K562 (cell line): ENCODE data around the gene FUCA1. TPM values are rescaled to one million over a fixed set of nuclear protein-coding genes. Genes with fewer than 3 reads are reported as not detected.
A peak's percentile ranks its signal among the peaks of the same experiment; 100 is the strongest.

Experiments
- CBX2 ChIP-seq: fragments of 200-600 bp; sonication (generic); IDR thresholded peaks from one replicate; pipeline ENCODE4 v1.6.1; 2012; ENCODE audit warnings: mild to moderate bottlenecking, low read length, inconsistent platforms; ENCODE audit not compliant: insufficient read depth, poor library complexity, severe bottlenecking
- HBP1 ChIP-seq: fragments of 450-650 bp; formaldehyde crosslinking; IDR thresholded peaks from 2 replicates; pipeline ENCODE4 v1.4.0; 2022; ENCODE audit warnings: missing genetic modification characterization
- MTF1 ChIP-seq: fragments of 250-450 bp; sonication (Bioruptor Pico); IDR thresholded peaks from 2 replicates; pipeline ENCODE4 v1.9.0; 2021; ENCODE audit warnings: moderate library complexity, mild to moderate bottlenecking, inconsistent platforms, borderline replicate concordance
- NCOA6 ChIP-seq: fragments of 450-650 bp; IDR thresholded peaks from 2 replicates; pipeline ENCODE4 v1.6.1; 2017; ENCODE audit warnings: mild to moderate bottlenecking
- NFATC3 ChIP-seq: fragments of 450-650 bp; IDR thresholded peaks from 2 replicates; pipeline ENCODE4 v1.6.1; 2017; ENCODE audit warnings: mild to moderate bottlenecking
- NR4A1 ChIP-seq, 2 experiments: fragments of 250-450 bp in 1 of 2; fragments of 450-650 bp in 1 of 2; sonication (Bioruptor Pico) in 1 of 2; IDR thresholded peaks; 2 replicates each; pipeline versions ENCODE4 v1.4.0 to v1.6.1; 2016 to 2020; ENCODE audit warnings: mild to moderate bottlenecking in 2 of 2, missing compliant biosample characterization in 1 of 2, missing genetic modification characterization in 1 of 2, moderate library complexity in 1 of 2
- SMARCA5 ChIP-seq: fragments of 450-650 bp; IDR thresholded peaks from 2 replicates; pipeline ENCODE4 v1.6.1; 2016
- TFE3 ChIP-seq: fragments of 450-650 bp; formaldehyde crosslinking; IDR thresholded peaks from 2 replicates; pipeline ENCODE4 v1.4.0; 2020; ENCODE audit warnings: mild to moderate bottlenecking, mixed read lengths
- ZFP91 ChIP-seq: sonication (generic); formaldehyde crosslinking; IDR thresholded peaks from 2 replicates; pipeline ENCODE4 v1.8.0; 2022; ENCODE audit warnings: mild to moderate bottlenecking, missing genetic modification reagents
- ZNF354B ChIP-seq: fragments of 250-450 bp; sonication (Bioruptor Pico); IDR thresholded peaks from 2 replicates; pipeline ENCODE4 v1.4.0; 2020
- ZNF586 ChIP-seq: fragments of 450-650 bp; formaldehyde crosslinking; conservative IDR thresholded peaks from 2 replicates; pipeline ENCODE4 v1.4.0; 2020; ENCODE audit warnings: mild to moderate bottlenecking, moderate library complexity
- ZNF589 ChIP-seq: fragments of 200-800 bp; sonication (Bioruptor generic); IDR thresholded peaks from 2 replicates; pipeline ENCODE4 v1.6.1; 2016; ENCODE audit warnings: low read depth, missing genetic modification characterization, missing compliant biosample characterization
- polyA plus RNA-seq, 8 experiments: library from polyadenylated mRNA; depleted of rRNA in 4 of 8; stranded (reverse) in 5 of 8; unstranded in 3 of 8; fragments of >200 nt; fragmentation: Nextera tagmentation in 2 of 8; fragmentation: Illumina TruSeq in 1 of 8; extraction: Ambion mirVana in 2 of 8; extraction: Trizol in 1 of 8; gene quantifications; 2 replicates each; pipeline versions ENCODE4 v1.2.1 to v1.2.3, GENCODE V29; 2011 to 2014; ENCODE audit warnings: inconsistent platforms in 1 of 8, missing spikeins in 1 of 8
- total RNA-seq, 7 experiments: library from RNA; depleted of rRNA in 6 of 7; stranded (reverse); fragments of >200 nt in 6 of 7; fragmentation: Illumina TruSeq in 2 of 7; extraction: Trizol in 2 of 7; gene quantifications; 2 replicates each; pipeline versions ENCODE4 v1.2.1 to v1.2.3, GENCODE V29; 2011 to 2021; ENCODE audit warnings: low replicate concordance in 1 of 7
- TF ChIP-seq, protein P1 (sequence below): sonication (generic); formaldehyde crosslinking; IDR thresholded peaks from 2 replicates; pipeline ENCODE4 v1.8.0; 2022; ENCODE audit warnings: mild to moderate bottlenecking, missing genetic modification reagents
- TF ChIP-seq, protein P2 (sequence below): fragments of 450-650 bp; formaldehyde crosslinking; IDR thresholded peaks from 2 replicates; pipeline ENCODE4 v1.4.0; 2022; ENCODE audit warnings: missing genetic modification characterization
- TF ChIP-seq, protein P3 (sequence below): sonication (generic); formaldehyde crosslinking; IDR thresholded peaks from 2 replicates; pipeline ENCODE4 v1.8.1; 2023; ENCODE audit warnings: missing genetic modification reagents, mild to moderate bottlenecking, borderline replicate concordance

FUCA1 gene
- total and polyA plus RNA-seq, 9 of the 15 experiments (the other 6 are each of a cell fraction or from before 2014, with no cell fraction given) = 7.0 to 20.5 (median 13.5) TPM

GRCh38 chr1:23825076-23825761, 42.9 kb downstream of the FUCA1 start, which contains the start of gene HMGCL (continued):
- TF ChIP-seq, protein P1, sequence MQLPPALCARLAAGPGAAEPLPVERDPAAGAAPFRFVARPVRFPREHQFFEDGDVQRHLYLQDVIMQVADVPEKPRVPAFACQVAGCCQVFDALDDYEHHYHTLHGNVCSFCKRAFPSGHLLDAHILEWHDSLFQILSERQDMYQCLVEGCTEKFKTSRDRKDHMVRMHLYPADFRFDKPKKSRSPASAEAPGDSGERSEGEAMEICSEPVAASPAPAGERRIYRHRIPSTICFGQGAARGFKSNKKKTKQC (CRISPR knock-in tag) = no peak
- TF ChIP-seq MTF1 (no peak), NCOA6 (no peak), HBP1 (no peak), TFE3 (peak; percentile 61), CBX2 (no peak), ZNF354B (CRISPR knock-in tag) (no peak), SMARCA5 (no peak), ZNF586 (CRISPR knock-in tag) (no peak), ZNF589 (no peak; the same call in 1 of the 2 replicates), ZFP91 (no peak), NR4A1 (CRISPR knock-in tag; IDR thresholded peaks at IDR 0.05) (no peak), NR4A1 (tag; IDR thresholded peaks at IDR 0.05) (no peak), NFATC3 (no peak)
- TF ChIP-seq, protein P2, sequence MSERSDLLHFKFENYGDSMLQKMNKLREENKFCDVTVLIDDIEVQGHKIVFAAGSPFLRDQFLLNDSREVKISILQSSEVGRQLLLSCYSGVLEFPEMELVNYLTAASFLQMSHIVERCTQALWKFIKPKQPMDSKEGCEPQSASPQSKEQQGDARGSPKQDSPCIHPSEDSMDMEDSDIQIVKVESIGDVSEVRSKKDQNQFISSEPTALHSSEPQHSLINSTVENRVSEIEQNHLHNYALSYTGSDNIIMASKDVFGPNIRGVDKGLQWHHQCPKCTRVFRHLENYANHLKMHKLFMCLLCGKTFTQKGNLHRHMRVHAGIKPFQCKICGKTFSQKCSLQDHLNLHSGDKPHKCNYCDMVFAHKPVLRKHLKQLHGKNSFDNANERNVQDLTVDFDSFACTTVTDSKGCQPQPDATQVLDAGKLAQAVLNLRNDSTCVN = peak; percentile 16; the same call in 1 of the 2 replicates
- TF ChIP-seq, protein P3, sequence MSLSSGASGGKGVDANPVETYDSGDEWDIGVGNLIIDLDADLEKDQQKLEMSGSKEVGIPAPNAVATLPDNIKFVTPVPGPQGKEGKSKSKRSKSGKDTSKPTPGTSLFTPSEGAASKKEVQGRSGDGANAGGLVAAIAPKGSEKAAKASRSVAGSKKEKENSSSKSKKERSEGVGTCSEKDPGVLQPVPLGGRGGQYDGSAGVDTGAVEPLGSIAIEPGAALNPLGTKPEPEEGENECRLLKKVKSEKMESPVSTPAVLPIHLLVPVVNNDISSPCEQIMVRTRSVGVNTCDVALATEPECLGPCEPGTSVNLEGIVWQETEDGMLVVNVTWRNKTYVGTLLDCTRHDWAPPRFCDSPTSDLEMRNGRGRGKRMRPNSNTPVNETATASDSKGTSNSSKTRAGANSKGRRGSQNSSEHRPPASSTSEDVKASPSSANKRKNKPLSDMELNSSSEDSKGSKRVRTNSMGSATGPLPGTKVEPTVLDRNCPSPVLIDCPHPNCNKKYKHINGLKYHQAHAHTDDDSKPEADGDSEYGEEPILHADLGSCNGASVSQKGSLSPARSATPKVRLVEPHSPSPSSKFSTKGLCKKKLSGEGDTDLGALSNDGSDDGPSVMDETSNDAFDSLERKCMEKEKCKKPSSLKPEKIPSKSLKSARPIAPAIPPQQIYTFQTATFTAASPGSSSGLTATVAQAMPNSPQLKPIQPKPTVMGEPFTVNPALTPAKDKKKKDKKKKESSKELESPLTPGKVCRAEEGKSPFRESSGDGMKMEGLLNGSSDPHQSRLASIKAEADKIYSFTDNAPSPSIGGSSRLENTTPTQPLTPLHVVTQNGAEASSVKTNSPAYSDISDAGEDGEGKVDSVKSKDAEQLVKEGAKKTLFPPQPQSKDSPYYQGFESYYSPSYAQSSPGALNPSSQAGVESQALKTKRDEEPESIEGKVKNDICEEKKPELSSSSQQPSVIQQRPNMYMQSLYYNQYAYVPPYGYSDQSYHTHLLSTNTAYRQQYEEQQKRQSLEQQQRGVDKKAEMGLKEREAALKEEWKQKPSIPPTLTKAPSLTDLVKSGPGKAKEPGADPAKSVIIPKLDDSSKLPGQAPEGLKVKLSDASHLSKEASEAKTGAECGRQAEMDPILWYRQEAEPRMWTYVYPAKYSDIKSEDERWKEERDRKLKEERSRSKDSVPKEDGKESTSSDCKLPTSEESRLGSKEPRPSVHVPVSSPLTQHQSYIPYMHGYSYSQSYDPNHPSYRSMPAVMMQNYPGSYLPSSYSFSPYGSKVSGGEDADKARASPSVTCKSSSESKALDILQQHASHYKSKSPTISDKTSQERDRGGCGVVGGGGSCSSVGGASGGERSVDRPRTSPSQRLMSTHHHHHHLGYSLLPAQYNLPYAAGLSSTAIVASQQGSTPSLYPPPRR (CRISPR knock-in tag) = no peak
